Heart left ventricle (tissue), 13 donors: Measurements from ENCODE around the gene TPRN.

ENCODE experiments used
- CTCF ChIP-seq, 12 donors: fragments of 200-600 bp; sonication (generic) in 4 of 12; IDR thresholded peaks; one replicate each; pipeline versions ENCODE4 v1.5.0 to v1.8.0; 2018 to 2022; ENCODE audit warnings: antibody characterized with exemption in 12 of 12, mild to moderate bottlenecking in 5 of 12
- POLR2A ChIP-seq, 2 donors: fragments of 450-650 bp; IDR thresholded peaks; one replicate each; pipeline ENCODE4 v1.6.1; 2017; ENCODE audit warnings: antibody characterized with exemption in 2 of 2, mild to moderate bottlenecking in 2 of 2, moderate library complexity in 2 of 2
- donor health status: ischemic (EF 13 %, LVEDD 7.1; RV severe dilation, severe dysfunction).
- donor health status: DM: no; HTN: yes; CAD: no.
- donor health status: DM: no; HTN: no; CAD: no.
- donor health status: ischemic (EF 25% LVEDD 6.9; RV normal size, moderate dysfunction).
- donor health status: ischemic (EF 25% LVEDD 5.7; RV mildly dilated, moderate dysfunction).
- donor health status: ischemic (EF 35%, LVEDD 5.7; RV mildly dilated, moderate dysfunction).
- donor health status: nonischemic (EF 11% LVEDD 7.7; RV severe dilation, severe dysfunction).
- donor health status: DM: yes; HTN: yes; CAD: no.
- donor health status: PGD.
- donor health status: ischemic (EF 29% LVEDD 5.4; RV normal size, mild dysfunction).
- donor health status: nonischemic (EF 23%, LVEDD 6.1; RV moderate dilation, normal function).

GRCh38 chr9:137176302-137177182 is 24.0 kb downstream of the TPRN start:
- TF ChIP-seq POLR2A (IDR thresholded peaks at IDR 0.05) (no peak), CTCF (IDR thresholded peaks at IDR 0.05) (peak in 8 of 12 donors; percentile 22 to 52 (median 42))
